KMS-11 (cell line): ENCODE data around the gene PPAT.
"Not testable (repeated sequence)": the region's sequence is repeated elsewhere in the genome, so short reads cannot be mapped to it uniquely, and the experiment has no call there.

ENCODE experiments used
- H2AFZ ChIP-seq: fragments of 200-600 bp; sonication (generic); 2 replicates; pipeline ENCODE4 v1.6.1; 2016; ENCODE audit warnings: antibody characterized with exemption, mixed run types, low read depth
- H3K27ac ChIP-seq: fragments of 200-600 bp; sonication (generic); 2 replicates; pipeline ENCODE4 v1.6.1; 2016; ENCODE audit warnings: mild to moderate bottlenecking, mixed run types
- H3K27me3 ChIP-seq: fragments of 200-600 bp; sonication (generic); 2 replicates; pipeline ENCODE4 v1.6.1; 2017; ENCODE audit warnings: mild to moderate bottlenecking, low read depth, mixed run types, moderate library complexity; ENCODE audit not compliant: insufficient read depth
- H3K36me3 ChIP-seq: fragments of 200-600 bp; sonication (generic); 2 replicates; pipeline ENCODE4 v1.6.1; 2017; ENCODE audit warnings: mild to moderate bottlenecking, mixed run types; ENCODE audit not compliant: insufficient read depth
- H3K4me1 ChIP-seq: fragments of 200-600 bp; sonication (generic); 2 replicates; pipeline ENCODE4 v1.6.1; 2016; ENCODE audit warnings: mild to moderate bottlenecking, low read depth, mixed run types; ENCODE audit not compliant: poor library complexity, severe bottlenecking
- H3K4me2 ChIP-seq: fragments of 200-600 bp; sonication (generic); 2 replicates; pipeline ENCODE4 v1.7.0; 2016; ENCODE audit warnings: mild to moderate bottlenecking, mixed run types
- H3K4me3 ChIP-seq: fragments of 200-600 bp; sonication (generic); IDR thresholded peaks from 2 replicates; pipeline ENCODE4 v1.6.1; 2017; ENCODE audit warnings: low read depth, low read length, mixed read lengths; ENCODE audit not compliant: insufficient read depth
- H3K79me2 ChIP-seq: fragments of 200-600 bp; sonication (generic); 2 replicates; pipeline ENCODE4 v1.6.1; 2016; ENCODE audit warnings: low read depth, mixed run types; ENCODE audit not compliant: insufficient read depth
- H3K9ac ChIP-seq: fragments of 200-600 bp; sonication (generic); 2 replicates; pipeline ENCODE4 v1.6.1; 2016; ENCODE audit warnings: mild to moderate bottlenecking, mixed run types
- H4K20me1 ChIP-seq: fragments of 200-600 bp; sonication (generic); 2 replicates; pipeline ENCODE4 v1.6.1; 2016; ENCODE audit warnings: mild to moderate bottlenecking, mixed run types; ENCODE audit not compliant: insufficient read depth
- TF ChIP-seq, protein P1 (sequence below): fragments of 200-600 bp; sonication (generic); conservative IDR thresholded peaks from 2 replicates; pipeline ENCODE4 v1.6.1; 2017; ENCODE audit warnings: low read depth, mild to moderate bottlenecking, antibody characterized with exemption, low read length, moderate library complexity, mixed read lengths

PPAT gene

GRCh38 chr4:56462157-56462556, 26.7 kb upstream of the PPAT start:
- peaks cover 20% of the 10 kb centered on the region for H3K4me1 ChIP-seq
- H3K36me3 ChIP-seq, result peaks cover 22% of the 10 kb centered on the region; the same call in 1 of the 2 replicates
- H4K20me1 ChIP-seq, result no peaks in the 10 kb centered on the region
- TF ChIP-seq, protein P1, sequence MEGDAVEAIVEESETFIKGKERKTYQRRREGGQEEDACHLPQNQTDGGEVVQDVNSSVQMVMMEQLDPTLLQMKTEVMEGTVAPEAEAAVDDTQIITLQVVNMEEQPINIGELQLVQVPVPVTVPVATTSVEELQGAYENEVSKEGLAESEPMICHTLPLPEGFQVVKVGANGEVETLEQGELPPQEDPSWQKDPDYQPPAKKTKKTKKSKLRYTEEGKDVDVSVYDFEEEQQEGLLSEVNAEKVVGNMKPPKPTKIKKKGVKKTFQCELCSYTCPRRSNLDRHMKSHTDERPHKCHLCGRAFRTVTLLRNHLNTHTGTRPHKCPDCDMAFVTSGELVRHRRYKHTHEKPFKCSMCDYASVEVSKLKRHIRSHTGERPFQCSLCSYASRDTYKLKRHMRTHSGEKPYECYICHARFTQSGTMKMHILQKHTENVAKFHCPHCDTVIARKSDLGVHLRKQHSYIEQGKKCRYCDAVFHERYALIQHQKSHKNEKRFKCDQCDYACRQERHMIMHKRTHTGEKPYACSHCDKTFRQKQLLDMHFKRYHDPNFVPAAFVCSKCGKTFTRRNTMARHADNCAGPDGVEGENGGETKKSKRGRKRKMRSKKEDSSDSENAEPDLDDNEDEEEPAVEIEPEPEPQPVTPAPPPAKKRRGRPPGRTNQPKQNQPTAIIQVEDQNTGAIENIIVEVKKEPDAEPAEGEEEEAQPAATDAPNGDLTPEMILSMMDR, result no peak
- no peak overlapping the region for H3K4me2 ChIP-seq
- H3K4me3 ChIP-seq, result no peak overlapping the region
- no peaks in the 10 kb centered on the region for H3K27me3 ChIP-seq
- H3K27ac ChIP-seq, result no peak overlapping the region
- H2AFZ ChIP-seq, result no peak overlapping the region
- no peak overlapping the region for H3K9ac ChIP-seq
- peaks cover 40% of the 10 kb centered on the region; the same call in 1 of the 2 replicates for H3K79me2 ChIP-seq

DNA sequence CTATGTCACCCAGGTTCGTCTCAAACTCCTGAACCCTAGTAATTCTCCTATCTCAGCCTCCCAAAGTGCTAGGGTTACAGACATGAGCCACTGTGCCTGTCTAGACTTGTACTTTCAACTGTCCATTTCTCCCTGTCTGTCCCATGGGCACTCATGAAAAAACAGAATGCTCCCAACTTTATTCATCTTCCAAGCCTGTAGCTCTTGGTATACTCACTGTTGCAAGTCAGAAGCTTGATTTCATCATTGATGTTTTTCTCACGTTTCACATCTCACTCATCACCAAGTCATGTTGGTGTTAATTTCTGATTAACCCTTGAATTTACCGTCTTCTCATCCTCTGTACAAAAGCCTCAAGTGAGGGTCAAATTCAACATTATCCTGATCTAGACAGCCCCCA, 24.7 kb upstream of the PPAT start:
- TF ChIP-seq, protein P1, result no peak
- H3K36me3 ChIP-seq, result peaks cover 31% of the 10 kb centered on the region; the same call in 1 of the 2 replicates
- no peak overlapping the region for H3K9ac ChIP-seq
- H2AFZ ChIP-seq, result no peak overlapping the region
- H3K79me2 ChIP-seq, result peaks cover 33% of the 10 kb centered on the region; the same call in 1 of the 2 replicates
- no peaks in the 10 kb centered on the region for H4K20me1 ChIP-seq
- H3K4me1 ChIP-seq, result peaks cover 7% of the 10 kb centered on the region
- no peaks in the 10 kb centered on the region for H3K27me3 ChIP-seq
- no peak overlapping the region for H3K4me3 ChIP-seq
- H3K27ac ChIP-seq, result no peak overlapping the region
- no peak overlapping the region for H3K4me2 ChIP-seq

GRCh38 chr4:56450342-56450741, 14.9 kb upstream of the PPAT start:
- Histone ChIP-seq H3K9ac (no peak overlapping the region), H3K79me2 (peaks cover 36% of the 10 kb centered on the region; the same call in 1 of the 2 replicates)

DNA sequence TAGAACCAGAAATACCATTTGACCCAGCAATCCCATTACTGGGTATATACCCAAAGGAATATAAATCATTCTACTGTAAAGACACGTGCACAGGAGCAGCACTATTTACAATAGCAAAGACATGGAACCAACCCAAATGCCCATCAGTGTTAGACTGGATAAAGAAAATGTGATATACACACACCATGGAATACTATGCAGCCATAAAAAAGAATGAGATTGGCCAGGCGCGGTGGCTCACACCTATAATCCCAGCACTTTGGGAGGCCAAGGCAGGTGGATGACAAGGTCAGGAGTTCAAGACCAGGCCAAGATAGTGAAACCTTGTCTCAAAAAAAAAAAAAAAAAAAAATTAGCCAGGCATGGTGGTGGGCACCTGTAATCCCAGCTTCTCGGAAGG, 14.1 kb upstream of the PPAT start:
- Histone ChIP-seq H3K79me2 (peaks cover 38% of the 10 kb centered on the region), H3K36me3 (peaks cover 67% of the 10 kb centered on the region), H3K4me1 (peaks cover 21% of the 10 kb centered on the region)
- H3K27ac ChIP-seq, H3K9ac ChIP-seq, H2AFZ ChIP-seq, H3K4me2 ChIP-seq, H4K20me1 ChIP-seq, H3K4me3 ChIP-seq, H3K27me3 ChIP-seq: not testable (repeated sequence)

More at GRCh38 chr4:56450342-56450741, 14.9 kb upstream of the PPAT start:
- Histone ChIP-seq H4K20me1 (no peaks in the 10 kb centered on the region), H3K36me3 (peaks cover 62% of the 10 kb centered on the region), H3K4me3 (no peak overlapping the region), H3K27ac (no peak overlapping the region), H3K27me3 (no peaks in the 10 kb centered on the region), H3K4me2 (no peak overlapping the region), H2AFZ (no peak overlapping the region), H3K4me1 (peaks cover 12% of the 10 kb centered on the region)
- TF ChIP-seq, protein P1, result no peak

- H3K27me3 ChIP-seq, result no peaks in the 10 kb centered on the region
- no peaks in the 10 kb centered on the region for H4K20me1 ChIP-seq
- no peak overlapping the region for H3K27ac ChIP-seq
- TF ChIP-seq, protein P1, result no peak
- H3K36me3 ChIP-seq, result peaks cover 66% of the 10 kb centered on the region
- no peak overlapping the region for H3K9ac ChIP-seq
- no peak overlapping the region for H3K4me2 ChIP-seq
- H3K4me1 ChIP-seq, result peaks cover 33% of the 10 kb centered on the region
- no peak overlapping the region for H3K4me3 ChIP-seq
- peaks cover 49% of the 10 kb centered on the region for H3K79me2 ChIP-seq
- H2AFZ ChIP-seq, result no peak overlapping the region
These were observed 12.9 kb upstream of the PPAT start for GRCh38 chr4:56448301-56448700.
